Thyroid gland (tissue), 4 donors: ENCODE data around the gene PDE4B.

ENCODE experiments used
- CTCF ChIP-seq, 6 experiments: fragments of 200-600 bp in 3 of 6; fragments of 450-650 bp in 3 of 6; sonication (generic) in 3 of 6; IDR thresholded peaks; one replicate each; pipeline ENCODE4 v1.5.1; 2016 to 2019; ENCODE audit warnings: antibody characterized with exemption in 6 of 6, mild to moderate bottlenecking in 2 of 6, inconsistent platforms in 1 of 6, moderate library complexity in 1 of 6
- POLR2A ChIP-seq, 2 donors: fragments of 450-650 bp; IDR thresholded peaks; one replicate each; pipeline ENCODE4 v1.6.1; 2017; ENCODE audit warnings: antibody characterized with exemption in 2 of 2, mild to moderate bottlenecking in 2 of 2, moderate library complexity in 1 of 2

GRCh38 chr1:65880611-65881010 is 87.9 kb downstream of the PDE4B start:
- no peak for TF ChIP-seq CTCF (IDR thresholded peaks at IDR 0.05)
- TF ChIP-seq POLR2A (IDR thresholded peaks at IDR 0.05), result no peak
